HG03135 (cell line): ENCODE data around the gene PEX5L.

ENCODE experiments used
- ATAC-seq: cut with Tn5 transposase; IDR thresholded peaks from one replicate; pipeline ENCODE4 v1.9.1; 2021; ENCODE audit warnings: mild to moderate bottlenecking, moderate library complexity; ENCODE audit not compliant: unreplicated experiment

The PEX5L gene

GRCh38 chr3:179902061-179902460 is 134.7 kb downstream of the PEX5L start:
- ATAC-seq: no peak

GRCh38 chr3:179898024-179898423 is 138.7 kb downstream of the PEX5L start:
- peak; percentile 95 for ATAC-seq

- no peak for ATAC-seq
Measured at GRCh38 chr3:179897231-179897630, 139.5 kb downstream of the PEX5L start.

GRCh38 chr3:179896507-179896906 is 140.2 kb downstream of the PEX5L start:
- no peak for ATAC-seq

- no peak for ATAC-seq
Measured at GRCh38 chr3:179895330-179895729, 141.4 kb downstream of the PEX5L start.

GRCh38 chr3:179887295-179887943 is 149.3 kb downstream of the PEX5L start:
- ATAC-seq: no peak

GRCh38 chr3:179885950-179886349 is 150.8 kb downstream of the PEX5L start:
- no peak for ATAC-seq

- no peak for ATAC-seq
Measured at GRCh38 chr3:179884136-179884535, 152.6 kb downstream of the PEX5L start.

GRCh38 chr3:179882292-179882691 is 154.4 kb downstream of the PEX5L start:
- ATAC-seq: peak; percentile 76

- ATAC-seq: no peak
Measured at GRCh38 chr3:179881791-179882190, 154.9 kb downstream of the PEX5L start.

GRCh38 chr3:179880868-179881267 is 155.9 kb downstream of the PEX5L start:
- no peak for ATAC-seq

GRCh38 chr3:179876440-179876839 is 160.3 kb downstream of the PEX5L start:
- no peak for ATAC-seq

GRCh38 chr3:179872842-179873241 is 163.9 kb downstream of the PEX5L start:
- ATAC-seq: no peak

- no peak for ATAC-seq
Measured at GRCh38 chr3:179871782-179872181, 165.0 kb downstream of the PEX5L start.

- ATAC-seq: no peak
Measured at GRCh38 chr3:179868715-179869114, 168.0 kb downstream of the PEX5L start.

GRCh38 chr3:179867961-179868360 is 168.8 kb downstream of the PEX5L start:
- ATAC-seq: no peak

GRCh38 chr3:179865861-179866505 is 170.8 kb downstream of the PEX5L start:
- ATAC-seq: no peak

GRCh38 chr3:179861953-179862352 is 174.8 kb downstream of the PEX5L start:
- ATAC-seq: no peak

- ATAC-seq: no peak
Measured at GRCh38 chr3:179861292-179861691, 175.4 kb downstream of the PEX5L start.

GRCh38 chr3:179860275-179861107 is 176.2 kb downstream of the PEX5L start:
- ATAC-seq: no peak

GRCh38 chr3:179853176-179853575 is 183.6 kb downstream of the PEX5L start:
- ATAC-seq: no peak
